Fibroblast of skin of left biceps (primary cell): ENCODE results near the gene GORASP1.

Experiments used
- DNase-seq, 2 experiments: peaks; one replicate each; pipeline ENCODE4 v3.0.0-alpha.2; 2013; ENCODE audit warnings: low read depth in 2 of 2

The GORASP1 gene

DNA sequence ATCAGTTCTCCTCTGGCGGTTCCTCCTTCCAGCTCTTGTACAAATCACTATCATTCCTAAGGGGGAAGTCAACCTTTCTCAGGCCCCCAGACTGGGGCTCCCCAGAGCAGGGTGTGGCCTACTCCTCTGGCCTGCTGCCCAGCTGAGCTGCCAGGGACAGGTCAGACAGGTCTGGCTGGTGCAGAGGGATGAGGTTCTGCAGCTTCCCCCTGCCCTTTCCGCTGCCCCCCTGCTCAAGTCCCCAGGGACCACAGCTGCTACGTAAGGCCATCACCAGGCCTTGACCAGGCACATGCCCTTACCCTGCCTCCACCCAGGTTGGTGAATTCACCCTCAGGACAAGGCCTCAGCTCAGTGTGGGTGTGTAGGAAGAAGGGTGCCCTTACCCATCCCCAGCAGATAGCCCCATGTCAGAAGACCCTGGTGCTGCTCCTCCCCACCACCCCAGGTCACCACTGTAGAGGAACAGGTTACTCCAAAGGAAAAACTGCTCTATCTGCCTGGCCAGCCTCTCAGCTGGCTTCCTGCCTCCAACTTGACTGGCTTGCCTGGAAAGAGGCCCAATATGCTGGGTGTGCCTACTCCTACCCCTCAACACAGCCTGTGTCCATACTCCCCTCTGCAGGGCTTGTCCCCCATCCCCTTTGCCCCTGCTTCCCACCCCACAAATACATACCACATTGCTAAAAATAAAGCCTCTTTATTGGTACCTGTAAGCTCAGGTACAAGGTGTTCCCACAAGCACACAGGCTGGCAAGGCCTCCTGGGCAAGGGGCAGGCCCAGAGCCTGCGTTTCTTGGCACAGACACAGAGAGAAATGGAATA lies 34.0 kb upstream of the GORASP1 start:
- no peak for DNase-seq

DNA sequence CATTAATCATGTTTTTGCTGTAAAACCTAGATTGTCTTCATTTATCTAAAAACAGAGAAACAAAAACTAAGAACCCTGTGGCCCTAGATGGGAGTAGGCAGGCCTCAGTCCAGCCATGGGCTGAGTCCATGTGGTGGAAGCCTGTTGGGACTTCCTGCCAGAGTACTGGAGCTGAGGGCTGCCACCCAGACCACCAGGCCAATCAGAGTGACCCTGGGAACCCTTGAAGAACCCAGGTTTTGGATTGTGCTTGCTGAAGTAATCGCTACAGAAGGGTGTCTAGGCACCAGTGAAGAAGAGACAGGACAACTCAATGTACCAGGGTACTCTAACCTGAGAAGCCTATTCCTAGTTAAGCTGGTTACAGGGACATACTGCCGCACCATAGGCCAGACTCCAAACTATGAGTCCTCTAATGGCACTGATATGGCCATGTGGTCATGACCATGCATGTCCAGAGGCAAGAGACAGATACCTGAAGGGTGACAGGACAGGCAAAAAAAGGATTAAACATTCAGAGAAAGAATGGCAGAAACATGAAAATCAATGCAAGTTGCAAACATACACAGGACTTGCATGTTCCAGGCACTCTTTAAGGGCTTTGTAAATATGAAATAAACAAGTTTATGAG lies 33.0 kb upstream of the GORASP1 start:
- no peak for DNase-seq

DNA sequence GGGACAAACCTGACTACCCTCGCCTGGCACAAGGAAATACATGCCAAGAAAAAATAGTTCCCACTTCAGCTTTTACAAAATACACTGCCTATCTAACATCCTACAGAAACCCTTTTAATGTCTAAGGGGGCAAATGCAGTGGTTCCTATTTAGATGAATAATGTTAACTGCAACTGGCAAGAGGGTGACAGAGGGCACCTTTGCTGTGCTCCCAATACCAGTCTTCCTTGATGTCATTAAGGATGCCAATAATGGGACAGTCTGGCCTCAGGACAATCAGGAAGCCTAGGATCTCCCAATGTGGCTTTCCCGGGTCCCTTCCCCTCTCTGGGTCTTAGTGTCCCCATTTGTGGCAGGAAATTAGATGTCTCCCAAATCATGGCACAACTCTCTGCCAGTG lies 32.0 kb upstream of the GORASP1 start:
- no peak for DNase-seq

DNA sequence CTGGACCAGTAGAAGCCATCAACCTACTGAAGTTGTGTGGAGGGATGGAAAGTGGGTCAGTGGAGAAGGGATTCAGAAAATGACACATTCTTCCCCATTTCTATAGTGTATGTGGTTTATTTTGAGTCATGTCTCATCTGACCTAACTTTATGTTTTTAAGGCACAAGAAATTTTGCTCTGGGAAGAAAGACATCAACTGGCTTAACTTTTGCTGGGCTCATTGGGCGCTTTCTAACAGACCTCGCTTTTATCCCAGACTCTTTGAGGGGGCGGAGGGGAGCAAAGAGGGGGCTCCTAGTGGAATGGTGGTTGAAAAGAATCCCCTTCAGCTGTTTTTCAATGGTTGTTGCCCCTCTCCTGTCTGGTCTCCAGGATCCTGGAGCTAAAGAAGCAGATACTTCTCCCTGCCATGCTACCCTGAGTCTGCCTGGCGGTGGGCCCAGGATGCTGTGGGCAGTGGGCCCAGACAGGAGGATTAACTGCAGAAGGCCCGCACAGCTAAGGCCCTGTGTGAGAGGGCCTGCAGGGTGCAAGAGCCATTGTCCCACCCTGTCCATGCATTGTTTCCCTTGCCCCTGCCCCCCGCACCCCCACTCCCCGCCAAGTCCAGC lies 31.5 kb upstream of the GORASP1 start:
- no peak for DNase-seq

DNA sequence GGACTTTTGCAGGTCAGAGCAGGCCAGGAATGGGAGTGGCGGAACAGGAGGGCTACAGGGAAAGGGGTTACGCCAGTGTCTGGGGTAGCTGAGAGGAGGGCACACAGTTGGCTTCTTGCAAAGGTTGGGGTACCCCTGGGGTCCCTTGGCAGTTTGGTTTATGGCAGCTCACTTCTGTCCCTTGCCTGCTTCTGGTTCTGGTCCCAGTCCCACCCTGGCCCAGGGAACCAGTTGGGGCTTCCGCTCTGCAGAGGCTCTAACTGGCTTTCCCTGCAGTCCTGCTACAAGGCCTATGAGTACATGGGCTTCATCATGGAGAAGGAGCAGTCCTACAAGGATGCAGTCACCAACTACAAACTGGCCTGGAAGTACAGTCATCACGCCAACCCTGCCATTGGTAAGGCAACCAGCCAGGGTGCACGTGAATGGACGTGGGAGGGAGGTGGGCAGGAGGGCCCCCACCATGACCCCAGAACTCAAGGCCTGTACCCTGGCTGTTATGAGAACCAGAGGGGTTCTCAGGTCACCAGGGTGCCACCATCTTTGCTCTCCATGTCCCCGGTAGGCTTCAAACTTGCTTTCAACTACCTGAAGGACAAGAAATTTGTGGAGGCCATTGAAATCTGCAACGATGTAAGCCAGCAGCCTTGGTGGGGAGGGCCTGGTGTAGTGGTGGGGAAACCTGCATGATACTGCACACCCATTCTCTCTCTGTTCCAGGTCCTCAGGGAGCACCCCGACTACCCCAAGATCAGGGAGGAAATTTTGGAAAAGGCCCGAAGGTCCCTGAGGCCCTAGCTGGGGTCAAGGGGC lies 30.8 kb upstream of the GORASP1 start:
- no peak for DNase-seq

DNA sequence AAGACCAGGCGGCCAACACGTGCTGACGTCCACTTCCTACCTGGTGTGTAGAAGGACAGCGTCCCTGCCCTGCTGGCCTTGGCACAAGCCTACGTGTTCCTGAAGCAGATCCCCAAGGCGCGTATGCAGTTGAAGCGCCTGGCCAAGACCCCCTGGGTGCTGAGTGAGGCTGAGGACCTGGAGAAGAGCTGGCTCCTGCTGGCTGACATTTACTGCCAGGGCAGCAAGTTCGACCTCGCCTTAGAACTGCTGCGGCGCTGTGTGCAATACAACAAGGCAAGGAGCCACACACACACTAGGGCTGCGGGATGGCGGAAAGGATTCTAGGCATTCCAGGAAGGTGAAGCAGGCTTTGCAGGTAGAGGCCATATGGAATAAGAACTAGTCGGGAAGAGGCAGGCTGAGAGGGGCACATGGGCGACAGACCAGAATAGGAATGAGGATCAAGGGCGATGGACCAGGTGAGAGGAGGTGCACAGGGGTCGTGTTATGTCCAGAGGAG lies 30.1 kb upstream of the GORASP1 start:
- no peak for DNase-seq

DNA sequence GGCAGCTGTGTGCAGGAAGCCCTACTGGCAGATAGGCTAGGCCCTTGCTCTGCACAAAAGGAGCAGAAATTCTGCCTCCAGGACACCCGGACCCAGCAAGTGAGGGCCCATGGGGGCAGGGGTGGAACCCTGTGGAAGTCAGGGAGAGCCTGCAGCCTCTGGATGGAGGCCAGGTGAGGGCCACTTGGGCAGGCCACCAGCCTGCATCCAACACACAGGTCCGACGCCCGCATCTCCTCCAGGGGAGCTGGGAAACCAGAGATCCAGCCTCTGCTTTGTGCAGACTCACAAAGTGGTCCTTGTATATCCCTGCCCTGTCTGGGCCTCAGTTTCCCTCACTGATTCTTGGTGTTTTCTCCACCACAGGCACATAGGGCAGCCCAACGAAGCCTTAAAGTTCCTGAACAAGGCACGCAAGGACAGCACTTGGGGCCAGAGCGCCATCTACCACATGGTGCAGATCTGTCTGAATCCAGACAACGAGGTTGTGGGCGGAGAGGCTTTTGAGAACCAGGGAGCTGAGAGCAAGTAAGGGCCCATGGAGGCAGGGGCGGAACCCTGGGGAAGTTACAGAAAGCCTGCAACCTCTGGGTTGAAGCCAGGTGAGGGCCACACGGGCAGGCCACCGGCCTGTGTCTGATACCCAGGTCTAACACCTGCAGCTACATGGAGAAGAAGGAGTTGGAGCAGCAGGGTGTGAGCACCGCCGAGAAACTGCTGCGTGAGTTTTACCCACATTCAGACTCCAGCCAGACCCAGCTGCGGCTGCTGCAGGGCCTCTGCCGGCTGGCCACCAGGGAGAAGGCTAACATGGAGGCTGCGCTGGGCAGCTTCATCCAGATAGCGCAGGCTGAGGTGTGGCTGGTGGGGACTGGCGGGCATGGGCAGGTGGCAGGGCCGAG lies 29.4 kb upstream of the GORASP1 start:
- no peak for DNase-seq

DNA sequence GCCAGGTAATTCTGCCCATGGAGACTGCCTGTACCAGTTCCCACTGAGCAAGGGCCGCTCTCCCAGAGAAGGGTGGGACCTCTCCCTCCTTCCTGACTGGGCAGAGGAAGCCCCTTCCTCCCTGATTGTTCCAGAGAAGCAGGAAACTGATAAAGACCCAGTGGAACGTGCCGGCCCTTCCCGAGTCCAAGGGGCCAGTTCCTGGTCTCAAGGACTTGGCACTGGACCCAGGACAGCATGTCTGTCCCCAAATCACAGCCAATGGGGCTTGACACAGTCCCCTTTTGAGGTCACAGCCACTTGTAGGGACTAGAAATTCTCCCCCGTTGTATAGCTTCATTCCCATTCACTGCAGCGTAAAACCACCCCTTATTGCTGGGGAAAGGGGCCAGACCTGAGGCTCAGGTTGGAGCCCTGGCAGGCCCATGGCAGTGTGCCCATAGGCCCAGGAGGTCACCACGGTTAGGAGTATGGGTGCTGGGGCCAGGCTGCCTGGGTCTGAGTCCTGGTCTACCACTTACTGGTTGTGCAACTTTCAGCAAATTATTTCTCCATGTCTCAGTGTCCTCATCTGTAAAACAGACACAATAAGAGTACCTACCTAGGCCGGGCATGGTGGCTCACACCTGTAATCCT lies 27.9 kb upstream of the GORASP1 start:
- no peak for DNase-seq

DNA sequence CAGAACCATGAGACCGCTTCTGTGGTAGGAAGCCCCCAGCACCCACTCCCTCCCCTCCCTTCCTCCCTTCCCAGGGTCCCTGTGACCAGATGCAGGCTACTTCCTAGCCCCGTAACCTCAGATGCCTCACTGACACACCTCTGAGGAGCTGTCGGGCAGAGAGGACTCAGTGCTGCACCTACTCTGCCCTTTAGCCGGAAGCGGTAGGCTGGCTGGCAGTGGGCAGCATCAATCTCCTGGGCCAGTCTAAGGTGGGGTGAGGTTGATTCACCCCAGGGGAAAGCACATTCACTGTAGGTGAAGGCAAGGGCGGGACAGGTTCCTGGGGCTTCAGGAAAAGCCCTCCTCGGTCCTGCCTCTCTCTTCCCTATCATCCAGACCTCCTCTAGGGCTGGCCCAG lies 26.9 kb upstream of the GORASP1 start:
- DNase-seq = no peak

DNA sequence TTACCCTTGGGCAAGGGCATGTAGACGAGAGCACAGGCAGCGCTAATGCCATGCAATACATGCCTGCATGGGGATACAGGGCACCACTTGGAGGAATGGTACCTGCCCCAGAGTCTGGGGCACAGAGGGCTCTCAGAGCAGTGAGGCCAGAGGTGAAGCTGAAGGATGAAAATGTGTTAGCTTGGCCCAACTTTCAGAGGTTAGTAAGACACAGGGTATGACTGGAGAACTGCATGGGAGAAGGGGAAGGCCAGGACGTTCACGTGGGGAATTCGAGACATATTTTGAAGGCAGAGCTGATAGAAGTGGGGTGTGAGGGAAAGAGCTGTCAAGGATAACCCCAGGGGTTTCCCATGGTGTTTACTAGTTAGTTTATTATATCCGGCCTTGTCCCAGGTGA lies 26.4 kb upstream of the GORASP1 start:
- no peak for DNase-seq

DNA sequence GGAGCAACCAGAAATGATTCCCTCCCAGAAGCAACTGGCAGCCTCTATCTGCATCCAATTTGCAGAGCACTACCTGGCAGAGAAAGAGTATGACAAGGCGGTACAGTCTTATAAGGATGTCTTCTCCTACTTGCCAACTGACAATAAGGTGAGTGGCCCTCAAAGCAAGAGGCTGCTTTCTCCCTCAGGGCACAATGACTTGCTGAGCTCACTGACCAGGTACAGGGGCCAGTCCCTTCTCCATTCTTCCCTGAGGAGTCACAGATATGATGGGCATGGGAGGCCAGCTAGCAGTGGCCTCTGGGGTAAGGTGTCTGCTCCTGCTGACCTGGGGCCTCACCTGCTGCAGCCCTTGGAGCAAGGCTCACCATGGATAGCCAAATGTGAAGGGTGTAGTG lies 25.7 kb upstream of the GORASP1 start:
- DNase-seq = no peak

DNA sequence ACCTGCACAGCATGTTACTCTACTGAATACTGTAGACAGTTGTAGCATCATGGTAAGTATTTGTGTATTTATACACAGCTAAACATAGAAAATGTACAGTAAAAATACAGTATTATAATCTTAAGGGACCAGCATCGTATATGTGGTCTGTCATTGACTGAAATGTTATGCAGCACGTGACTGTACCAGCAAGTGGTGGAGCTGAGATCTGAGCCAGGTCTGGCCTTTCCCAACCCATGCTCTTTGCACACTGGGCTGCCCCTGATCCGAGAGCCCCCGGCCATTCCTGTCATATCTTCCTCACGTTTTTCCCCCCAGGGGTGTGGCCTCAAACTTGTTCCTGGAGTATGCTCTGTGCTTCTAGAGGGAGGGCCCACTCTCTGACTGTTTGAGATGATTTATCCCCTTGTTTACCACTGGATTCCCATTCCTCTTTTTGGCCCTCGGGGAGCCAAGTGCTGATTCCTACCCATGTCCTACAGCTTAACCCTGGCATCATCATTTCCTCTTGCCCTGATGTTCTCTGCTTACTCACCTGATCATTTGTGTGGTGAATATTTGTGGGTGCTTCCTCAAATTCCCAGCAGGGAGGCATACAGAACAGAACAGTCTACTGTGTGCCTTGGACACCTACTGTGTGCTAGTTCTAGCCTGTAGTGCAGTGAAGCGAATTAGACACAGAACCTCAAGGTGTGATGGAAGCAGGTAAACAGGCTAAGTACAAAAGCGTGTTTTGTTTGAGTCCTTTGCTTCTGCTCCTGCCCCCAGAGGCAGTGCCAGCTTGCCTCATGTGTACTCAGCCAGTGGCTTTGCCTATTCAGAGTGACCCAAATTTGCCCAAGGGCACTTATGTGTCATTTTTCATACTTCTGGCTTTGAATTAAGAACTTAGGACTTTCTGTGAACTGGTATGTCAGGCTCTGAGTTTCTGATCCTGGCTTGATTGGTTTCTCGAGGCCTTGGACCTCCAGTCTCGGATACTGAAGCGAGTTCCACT lies 25.0 kb upstream of the GORASP1 start:
- DNase-seq = no peak

DNA sequence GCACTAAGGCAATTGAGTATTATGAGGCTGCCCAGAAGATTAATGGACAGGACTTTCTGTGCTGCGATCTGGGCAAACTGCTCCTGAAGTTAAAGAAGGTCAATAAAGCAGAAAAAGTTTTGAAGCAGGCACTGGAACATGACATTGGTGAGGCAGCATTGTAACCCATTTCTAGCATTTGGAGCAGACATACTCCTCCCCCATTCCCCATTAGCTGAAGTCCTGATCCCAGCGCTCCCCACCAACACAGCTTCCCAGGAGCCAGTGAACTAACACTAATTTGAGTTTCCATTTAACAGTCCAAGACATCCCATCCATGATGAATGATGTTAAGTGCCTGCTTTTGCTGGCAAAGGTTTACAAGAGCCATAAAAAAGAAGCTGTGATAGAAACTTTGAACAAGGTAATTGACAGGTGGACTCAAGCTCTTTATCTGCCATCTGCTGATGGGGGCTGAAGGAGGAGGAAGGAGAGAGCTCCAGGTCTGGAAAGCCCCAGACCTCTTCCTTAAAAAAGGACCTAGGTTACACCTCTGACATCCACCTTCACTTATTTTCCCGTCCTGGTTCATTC lies 23.4 kb upstream of the GORASP1 start:
- DNase-seq = no peak

DNA sequence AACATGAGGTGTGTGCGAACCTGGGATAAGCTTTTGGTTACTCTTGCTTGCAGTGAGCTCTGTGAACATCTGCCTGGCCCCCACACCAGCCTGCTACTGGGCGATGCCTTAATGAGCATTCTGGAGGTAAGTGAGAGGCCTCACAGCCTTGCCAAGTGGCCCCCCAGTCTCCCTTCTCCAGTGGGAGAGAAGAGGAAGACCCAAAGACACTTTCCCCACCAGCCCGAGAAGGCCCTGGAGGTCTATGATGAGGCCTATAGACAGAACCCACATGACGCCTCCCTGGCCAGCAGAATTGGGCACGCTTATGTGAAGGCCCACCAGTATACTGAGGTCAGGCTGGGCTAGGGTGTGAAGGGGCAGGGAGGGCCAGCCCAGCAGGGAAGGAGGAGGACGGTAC lies 22.6 kb upstream of the GORASP1 start:
- no peak for DNase-seq

DNA sequence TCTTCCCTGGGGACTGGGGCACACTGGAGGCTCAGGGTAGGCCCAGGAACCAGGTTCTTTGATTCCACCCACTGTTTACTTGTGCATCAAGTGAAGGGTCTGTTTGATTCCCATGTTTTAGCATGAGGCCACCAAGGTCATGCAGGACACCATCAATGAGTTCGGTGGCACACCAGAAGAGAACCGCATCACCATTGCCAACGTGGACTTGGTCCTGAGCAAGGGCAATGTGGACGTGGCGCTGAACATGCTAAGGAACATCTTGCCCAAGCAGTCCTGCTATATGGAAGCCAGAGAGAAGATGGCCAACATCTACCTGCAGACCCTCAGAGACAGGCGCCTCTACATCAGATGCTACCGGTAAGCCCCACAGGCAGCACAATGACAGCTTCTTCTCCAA lies 21.5 kb upstream of the GORASP1 start:
- DNase-seq = no peak

DNA sequence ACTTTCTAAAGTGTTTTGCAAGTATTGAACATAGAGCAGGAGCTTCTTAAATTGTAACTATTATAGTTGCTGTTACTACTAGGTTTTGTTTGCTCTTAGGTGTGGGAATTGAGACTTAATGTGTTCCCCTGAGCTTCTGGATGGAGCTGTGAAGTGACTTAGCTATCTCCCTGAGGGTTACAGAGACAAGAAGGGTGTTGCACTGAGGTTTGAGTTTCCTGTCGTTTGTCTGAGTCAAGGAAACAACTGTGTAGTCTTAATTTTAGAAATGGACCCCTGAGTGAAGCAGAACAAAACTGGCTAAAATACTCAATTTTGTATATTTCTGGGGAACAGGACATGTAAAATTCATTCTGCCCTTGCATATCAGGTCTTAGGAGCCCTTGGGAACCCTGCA lies 20.5 kb upstream of the GORASP1 start:
- DNase-seq = no peak

DNA sequence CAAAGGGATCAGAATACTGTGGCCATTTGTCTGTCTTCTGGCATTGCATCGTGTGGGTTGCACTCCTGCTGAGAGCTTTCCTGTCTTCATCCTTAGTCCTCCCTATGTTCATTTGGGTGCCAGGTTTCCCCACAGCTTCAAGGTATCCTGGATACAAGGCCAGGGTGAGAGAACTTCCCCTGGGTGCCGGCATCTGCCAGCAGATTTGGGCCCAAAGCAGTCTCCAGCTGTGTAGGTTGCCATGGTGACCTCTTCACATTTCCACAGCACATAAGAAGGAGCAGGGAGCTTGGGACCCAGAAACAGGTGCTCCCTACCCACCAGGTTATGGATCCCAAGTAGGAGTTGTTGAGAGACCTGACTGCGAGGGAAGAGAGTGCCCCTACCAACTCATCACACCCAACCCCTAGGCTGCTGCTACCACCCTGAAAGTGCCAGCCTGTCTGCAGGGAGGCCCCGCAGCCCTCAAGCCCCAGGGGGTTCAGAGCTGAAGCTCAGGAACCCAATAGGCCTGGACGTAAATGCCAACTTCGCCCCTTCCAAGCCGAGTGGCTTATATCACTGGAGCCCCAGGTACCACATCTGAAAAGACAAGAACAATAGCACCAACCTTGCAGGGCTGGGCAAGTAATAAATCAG lies 20.0 kb upstream of the GORASP1 start:
- no peak for DNase-seq

DNA sequence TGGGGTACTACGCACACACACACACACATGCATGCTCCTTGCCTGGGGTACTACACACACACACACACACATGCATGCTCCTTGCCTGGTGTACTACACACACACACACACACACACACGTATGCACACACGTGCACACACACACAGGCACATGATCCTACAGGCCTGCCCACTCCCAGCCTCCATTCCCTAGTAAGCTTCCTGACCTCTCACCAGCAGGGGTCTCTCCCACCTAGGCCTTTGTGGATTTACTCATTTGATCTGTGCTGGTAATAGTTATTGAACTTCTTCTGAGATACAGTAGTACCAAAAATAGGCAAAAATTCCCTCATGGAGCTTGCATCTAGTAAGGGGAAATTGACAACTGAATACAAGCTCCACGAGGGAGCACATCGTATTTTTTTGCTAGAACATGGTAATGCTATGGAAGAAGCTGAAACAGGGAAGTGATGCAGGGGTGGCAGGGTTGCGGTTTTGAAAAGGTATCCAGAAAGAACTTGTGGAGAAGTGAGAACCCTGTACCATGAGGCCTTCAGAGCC lies 19.2 kb upstream of the GORASP1 start:
- DNase-seq = no peak
